ENCODE measurements around the gene TNS1.

TNS1 gene

DNA sequence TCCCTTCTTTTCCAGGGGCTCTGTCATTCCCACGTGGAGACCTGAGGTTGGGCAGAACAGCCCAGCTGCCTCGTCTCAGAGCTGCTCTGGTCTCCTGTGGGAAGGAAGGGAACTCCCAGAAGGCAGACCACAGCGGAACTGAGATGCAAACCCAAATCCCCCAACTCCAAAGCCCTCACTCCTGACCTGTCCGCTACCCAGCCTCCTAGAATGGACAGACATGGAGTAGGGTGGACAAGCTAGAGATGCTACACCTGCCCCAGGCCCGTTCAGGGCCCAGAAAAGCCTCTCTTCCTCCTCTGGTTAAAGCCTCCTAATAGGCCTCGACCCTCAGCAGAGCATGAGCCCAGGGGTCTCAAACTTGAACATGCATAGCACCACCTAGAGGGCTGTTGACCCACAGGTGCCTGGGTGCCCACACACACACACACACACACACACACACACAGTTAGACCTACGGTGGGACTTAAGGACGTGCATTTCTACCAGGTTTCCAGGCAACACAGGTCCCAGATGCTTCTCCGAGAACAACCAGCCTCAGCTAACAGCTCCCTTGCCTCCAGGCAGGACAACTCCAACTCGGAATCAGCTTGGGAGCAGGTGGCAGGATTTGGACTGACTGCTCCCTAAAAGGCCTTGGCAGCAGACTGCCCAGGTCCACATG lies 93.5 kb downstream of the TNS1 start:
- DNase-seq = no peak

DNA sequence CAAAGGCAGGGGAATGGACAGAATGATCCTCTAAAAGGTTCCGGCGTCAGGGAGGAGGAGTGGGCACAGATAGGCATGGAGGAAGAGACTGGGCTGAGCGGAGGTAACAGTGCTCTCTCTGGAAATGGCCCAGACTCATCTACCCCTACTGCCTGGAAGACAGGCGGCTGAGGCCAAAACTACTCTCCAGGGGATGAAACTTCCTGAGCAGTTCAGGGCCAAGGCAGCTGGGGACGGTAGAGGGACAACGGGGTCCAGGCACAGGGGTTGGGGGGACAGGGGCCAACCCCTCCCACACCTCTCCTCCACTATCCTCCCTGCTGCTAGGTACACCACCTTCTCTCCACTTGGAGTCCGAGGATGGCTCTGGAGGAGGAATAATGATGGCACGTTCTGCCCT lies 94.3 kb downstream of the TNS1 start:
- no peak for DNase-seq

DNA sequence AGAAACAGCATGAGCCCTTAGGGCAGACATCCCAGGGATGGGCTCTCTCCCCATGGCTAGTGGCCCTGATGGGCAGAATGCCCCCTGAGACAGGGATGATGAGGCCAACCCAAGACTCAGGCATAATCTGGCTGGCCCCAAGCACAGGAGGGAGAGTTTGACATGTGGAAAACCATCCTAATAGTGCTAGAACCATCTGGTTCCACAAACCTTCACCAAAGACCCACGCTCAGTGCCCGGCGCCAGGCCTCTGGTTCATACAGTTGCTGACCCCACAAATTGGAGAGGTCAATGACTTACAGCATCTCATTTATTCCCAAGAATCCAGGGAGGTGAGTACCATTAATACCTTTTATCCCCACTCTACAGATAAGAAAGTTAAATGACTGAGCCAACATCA lies 95.5 kb downstream of the TNS1 start:
- DNase-seq = no peak

DNA sequence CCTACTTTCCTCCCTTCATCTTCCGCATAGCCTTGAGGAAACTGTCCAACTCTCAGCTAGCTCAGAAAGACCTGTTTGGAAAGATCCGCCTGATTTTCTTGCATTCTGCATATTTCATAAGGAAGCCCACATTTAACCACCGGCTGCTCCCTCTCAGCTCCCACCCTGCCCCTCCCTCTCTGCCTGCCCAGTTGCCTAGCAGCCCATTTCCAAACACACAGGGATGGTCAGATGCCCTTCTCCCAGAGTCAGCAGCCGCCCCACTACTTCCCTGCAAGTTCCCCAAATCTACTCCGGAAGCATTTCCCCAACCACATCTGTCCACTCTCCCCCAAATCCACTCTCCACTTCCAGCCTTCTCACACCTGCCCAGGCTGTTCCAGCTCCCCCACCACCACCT lies 96.0 kb downstream of the TNS1 start:
- no peak for DNase-seq

DNA sequence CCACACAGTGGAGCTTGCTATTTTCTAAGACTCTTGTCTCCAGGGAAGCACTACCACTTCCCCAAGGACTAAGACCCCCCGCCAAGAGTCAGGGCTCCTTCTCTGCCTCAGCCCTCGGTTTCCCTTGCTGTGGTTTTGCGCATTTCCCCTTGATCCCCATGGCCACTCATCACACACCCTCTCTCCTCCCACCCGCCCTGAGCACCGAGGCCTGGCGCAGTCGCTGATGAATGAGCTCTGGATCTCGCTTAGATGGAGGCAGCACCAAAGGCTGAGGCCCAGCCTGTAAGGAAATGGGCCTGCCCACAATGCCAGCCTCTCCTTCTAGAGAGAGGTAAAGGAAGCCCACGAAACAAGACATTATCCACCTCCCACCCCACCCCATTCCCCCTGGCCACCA lies 96.9 kb downstream of the TNS1 start:
- DNase-seq = no peak

DNA sequence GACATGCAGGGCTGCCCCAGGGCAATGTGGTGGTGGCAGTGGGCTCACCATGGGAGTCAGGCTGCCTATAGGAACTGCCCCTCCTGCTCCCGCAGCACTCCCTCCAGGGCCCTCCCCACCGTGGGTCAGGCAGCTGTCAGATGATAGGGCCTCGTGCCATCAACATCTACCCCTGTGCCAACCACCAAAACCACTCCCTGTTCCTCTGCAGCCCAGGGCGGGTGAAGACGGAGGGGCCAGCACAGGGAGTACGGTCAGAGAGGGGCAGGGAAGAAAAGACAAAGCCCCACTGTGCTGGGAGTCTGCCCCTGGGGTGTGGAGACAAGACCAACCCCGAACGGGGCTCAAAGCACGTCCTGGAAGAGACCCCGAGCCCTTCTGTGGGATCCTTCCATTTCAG lies 97.4 kb downstream of the TNS1 start:
- no peak for DNase-seq

DNA sequence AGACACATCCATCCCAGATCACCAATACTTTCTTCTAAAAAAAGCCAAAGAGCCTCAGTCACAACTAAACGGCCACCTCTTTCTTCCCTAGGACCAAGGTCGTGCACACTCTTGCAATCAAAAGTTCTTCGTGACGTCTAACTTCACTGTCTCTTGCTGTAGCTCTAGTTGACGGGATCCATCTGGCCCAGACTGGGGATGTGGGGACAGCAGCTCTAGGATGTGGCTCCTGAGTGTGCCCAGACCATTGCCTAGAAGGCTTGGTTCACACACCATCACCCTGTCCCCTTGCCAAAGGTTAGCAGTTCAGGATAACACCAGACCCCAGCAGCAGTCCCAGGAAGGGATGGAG lies 98.2 kb downstream of the TNS1 start:
- no peak for DNase-seq

DNA sequence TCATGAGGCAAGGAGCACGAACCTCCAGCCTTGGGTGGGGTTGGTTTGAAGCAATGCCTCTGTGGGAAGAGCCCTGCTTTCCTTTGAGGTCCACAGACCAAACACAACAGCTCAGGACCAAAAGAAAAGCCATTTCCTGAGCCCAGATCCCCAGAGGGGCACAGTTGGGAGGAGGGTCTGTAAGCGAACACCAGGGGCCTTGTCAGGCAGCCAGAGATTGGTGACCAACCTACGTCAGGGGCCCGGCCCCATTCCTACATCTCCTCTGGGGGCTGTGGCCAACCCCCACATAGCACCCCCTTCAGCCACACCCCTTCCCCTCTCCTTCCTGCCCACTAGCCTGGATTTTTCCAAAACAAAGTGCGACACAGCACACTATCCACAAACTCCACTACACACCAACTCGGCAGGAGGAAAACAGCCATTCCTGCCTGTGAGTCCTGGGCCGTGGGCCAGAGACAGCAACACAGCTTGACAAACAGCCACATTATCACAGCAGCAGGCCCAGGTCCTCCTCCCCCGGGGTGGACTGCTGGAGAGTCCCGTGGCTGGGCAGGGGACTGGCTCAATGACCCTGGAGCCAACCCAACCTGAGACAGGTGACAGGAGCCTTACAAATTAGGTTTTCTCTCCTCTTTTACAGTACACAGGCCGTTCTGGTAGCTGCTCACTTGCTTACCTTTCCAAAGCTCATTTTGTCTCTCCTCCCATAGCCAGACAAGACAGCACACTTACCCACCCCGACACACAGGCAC lies 98.8 kb downstream of the TNS1 start:
- no peak for DNase-seq

DNA sequence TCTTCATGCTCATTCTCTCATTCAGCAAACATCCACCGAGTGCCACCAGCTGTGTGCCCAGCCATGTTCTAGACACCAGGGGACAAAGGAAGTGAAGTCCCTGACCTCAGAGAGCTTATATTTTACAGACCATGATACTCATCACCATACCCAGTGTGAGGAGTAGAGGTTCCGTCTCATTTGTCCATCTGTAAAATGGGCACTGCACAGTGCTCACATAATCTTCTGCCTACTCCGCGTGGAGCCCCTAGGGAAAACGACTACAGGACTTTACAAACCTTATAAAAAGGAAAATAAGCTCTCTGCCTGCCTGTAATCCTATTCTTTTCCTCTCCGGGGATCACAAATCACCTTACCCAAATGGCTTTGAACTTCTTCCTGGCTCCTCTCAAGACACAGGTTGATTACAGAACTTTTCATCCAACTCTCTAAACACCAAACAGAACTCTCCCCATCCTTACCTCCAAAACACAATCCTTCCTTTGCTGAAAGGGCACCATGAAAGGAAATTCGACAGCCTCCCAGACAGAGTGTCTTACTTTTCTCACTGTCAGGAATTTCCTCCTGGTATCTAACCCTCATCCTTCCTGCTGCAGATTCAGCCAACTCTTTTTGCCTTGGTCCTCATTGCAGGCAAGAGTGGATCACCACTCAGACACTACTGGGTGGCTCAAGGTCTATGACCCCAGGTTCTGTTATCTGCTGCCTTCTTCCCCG lies 99.5 kb downstream of the TNS1 start:
- DNase-seq = no peak

DNA sequence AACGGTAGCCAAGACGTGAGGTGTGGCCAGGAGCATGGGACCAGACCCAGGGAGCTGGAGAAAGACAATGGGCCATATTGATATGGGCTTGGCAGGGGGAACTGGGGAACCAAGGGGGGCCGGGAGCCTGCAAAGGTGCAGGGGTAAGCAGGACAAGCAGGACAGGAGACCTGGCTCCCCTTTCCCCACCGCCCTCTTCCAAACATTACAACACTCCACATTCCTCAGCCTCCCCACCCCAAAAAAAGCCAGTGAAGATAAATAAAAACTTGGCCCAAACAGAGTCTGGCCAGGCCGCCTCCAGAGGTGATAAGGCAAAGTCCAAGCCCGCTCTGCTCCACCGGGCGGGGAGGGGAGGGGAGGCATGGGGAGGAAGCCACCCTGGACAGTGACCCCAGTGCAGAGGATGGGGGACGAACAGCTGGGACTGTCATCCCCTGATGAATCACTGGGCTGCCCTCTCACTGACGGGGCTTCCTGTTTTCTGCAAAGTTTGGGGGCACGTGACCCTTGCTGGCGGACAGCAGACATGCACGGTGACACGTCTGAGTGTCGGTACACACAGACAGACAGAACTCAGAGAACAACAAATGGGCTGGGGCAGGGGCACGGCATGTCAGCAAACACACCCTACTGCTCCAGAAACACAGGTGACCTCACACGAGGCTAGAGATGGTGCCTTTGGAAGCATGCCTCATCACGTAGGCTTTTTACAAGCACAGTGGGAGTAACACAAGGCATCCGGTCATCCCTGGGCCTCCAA lies 100.2 kb downstream of the TNS1 start:
- DNase-seq = no peak

DNA sequence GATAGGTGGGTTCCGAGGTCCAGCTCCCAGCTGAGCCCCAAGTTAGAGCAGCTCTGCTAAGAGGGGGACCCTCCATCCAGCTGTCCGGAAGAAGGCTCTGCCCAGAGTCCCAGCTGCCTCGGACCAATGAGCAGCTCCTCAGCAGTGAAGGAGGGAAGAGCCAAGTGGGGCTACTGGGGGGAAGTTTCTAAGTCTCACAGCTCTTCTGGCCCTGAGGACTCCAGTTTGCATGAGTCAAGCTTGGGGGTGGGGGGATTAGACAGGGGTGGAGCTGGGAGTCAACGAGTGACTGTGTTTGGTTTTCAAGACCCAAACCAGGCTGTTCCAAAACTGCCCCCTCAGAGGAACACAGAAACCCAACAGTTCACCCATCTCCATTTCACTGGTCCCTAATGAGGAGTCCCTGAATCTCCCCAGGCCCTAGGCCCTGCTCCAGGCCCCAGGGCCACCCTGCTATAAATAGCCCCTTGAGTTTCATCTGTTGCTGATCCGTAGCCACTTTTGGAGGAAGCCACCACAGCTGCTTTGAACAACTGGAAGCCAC lies 100.9 kb downstream of the TNS1 start:
- no peak for DNase-seq

DNA sequence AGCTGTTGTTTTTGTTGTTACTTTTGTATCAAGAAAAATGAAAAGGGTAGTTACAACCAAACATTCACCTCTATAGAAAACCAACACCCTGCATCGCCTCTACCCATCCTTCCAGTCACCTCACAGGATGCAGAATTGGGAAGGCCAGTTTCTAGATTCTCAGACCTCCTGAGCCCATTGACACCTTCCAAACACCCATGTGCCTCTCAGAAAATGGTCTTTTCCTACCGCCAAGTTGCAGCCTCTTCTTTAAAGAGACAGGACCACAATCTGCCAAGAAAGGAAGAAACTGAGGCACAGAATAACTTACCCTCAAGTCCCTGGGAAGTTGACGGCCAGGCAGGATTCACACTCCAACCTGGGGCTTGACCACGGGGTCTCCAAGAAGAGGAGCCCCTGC lies 101.4 kb downstream of the TNS1 start:
- no peak for DNase-seq

DNA sequence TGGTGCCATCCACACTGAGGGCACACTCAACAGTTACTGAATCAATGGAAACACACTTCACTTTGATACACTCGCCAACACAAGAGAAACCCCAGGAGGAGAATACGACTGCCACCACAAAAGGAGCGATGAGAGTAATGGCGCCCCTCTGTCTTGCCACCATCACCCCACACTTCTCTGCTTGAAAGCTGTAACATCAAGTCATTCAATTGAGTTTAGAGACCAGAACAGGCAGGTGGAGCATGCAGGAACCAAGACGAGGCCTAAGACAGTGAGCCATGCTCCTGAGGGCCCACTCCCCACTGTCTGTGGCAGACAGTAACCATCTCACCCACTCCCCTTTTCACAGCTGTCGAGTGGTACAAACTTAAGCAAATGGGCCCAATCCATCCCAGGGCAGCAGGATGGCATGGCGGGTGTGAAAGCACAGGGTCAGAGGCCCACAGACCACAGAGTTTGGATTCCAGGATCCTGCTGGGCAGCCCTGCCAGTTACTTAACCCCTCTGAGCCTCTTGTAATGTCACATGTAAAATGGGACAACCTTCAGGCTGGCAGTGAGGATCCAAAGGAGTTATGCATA lies 101.9 kb downstream of the TNS1 start:
- no peak for DNase-seq

DNA sequence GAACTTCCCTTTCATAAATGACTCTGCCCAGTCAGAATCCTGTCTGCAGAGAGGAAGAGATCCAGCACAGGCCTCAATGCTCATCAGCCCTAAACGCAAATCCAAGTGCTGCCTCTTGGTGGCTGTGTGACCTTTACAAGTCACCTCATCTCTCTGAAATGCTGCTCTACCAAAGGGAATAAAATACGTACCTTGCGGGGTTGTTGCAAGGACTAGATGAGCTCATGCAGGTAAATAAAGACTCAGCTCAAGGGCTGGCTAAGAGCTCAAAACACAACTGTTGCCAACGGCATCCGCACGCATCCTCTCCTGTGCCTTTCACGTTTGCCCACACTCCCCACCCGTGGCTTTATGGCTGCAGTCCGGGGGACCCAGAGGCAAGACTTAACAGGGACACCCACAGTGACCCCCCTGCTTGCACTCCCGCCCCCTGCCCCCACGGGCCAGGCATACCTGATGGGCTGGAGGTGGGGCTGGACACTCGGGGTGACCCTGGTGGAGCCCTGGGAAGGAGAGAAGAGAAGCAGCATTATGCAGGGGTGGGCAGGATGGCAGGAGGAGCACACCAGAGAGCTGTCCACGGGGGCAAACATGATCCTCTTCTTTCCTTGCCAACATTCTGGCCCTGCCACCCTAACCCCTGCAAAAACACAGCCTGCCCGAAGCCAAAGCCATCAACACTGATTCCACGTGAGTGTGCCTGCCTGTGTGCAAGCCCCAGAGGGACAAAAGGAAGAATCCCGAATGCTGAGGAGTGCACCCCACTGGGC lies 102.6 kb downstream of the TNS1 start:
- no peak for DNase-seq

DNA sequence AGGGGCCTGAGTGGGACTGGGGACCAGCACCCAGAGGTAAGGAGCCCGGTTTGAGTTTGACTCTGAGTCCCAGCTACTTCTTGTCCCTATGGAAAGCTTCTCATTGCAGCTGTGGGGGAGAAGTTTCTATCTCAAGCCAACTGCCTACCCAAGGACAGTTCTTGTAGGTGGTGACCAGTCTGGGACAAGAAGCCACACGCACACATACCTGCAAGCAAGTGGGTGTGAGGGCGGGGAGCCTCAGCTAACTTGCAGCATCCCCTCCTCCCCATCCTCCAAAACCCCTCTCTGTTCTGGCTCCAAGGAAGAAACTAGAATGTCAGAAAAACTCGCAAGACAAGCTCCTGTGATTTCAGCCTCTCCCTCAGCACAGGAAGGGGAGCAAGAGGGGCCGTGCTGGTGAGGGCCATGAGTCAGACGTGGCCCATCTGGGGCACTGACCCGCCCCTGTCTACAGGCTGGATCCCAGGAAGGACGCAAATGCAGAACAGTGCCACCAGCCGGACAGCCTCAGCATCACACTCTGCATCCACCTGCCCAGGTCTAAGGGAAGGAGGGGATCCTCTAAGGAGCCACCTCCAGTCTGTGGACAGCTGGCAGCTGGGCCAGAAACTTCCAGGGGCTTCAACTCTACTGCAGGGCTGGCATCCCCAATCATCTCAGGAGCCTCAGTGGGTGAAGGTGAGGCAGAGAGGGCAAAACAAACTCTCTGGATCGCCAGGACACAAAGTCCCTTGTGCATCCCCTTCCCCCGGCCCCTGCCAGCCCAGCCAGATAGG lies 103.4 kb downstream of the TNS1 start:
- DNase-seq = peak; percentile 55

DNA sequence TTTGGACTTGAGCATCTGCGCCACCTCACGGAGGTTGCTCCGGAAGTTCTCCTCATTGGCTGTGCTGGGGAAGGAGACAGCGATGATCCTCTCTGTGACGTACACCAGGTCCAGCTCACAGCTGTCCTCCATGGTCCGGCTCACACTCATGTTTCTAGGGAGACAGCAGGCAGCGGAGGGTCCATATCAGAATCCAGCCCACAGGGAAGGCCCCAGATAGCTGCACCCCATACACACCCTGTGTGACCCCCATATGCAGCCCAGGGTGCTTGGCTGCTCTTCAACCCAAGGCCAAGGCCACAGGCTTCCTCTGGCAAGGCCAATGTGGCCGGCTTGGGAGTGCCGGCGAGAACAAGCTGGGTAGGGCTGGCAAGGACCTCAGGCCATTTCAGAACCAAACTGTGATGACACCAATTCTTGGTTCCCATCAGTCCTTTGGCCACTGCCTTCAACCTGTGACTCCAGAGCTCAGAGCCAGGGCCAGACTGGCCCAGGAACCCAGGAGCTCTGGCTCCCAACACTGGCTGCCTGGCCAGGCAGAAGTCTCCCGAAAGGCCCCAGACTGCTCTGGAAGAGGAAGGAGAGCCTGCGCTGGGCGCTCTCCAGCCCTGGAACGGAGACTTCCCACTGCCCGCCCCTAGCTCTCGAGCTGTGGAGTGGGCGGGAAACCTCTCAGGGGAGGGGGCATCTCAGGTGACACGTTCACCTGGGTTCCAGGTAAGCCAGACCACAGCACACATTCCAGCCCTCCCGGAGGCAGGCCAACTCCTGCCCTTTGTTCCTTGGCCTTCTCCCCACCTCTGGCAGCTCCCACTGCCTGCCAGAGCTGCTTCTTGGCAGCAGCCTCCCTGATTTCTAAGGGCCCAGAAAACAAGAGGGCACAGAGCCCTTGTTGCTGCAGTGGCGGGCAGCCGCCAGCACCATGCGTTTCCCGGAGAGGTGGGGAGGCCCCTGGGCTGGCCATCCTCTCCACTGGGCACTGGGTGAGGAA lies 104.7 kb downstream of the TNS1 start:
- no peak for DNase-seq

DNA sequence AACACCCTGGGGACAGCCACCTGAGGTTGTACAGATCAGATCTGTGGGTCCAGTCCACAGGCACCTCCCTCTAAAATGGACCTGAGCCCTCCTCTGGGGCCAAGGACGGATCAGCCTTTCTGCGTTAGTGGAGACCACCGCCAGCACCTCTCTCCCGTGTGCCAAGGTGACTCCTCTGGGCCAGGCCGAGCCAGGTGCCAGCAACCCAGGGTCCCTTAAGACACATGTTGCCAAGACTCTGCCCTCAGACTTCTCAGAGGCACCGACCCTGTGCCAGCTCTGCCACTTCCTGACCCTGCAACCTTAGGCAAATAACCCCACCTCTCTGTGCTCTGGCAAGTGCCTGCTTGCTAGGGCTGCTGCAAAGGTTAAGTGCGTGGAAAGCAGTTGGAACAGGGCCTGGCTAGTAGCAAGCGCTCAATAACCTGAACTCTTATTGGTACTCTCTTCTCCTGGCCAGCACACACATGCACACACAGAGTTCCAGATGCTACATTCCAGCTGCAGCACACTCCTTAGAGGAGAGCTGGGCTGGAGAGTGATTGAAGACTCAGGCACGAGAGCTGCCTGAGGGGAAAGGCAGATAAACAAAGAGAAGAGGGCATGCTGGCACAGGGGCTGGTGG lies 105.6 kb downstream of the TNS1 start:
- DNase-seq = no peak

DNA sequence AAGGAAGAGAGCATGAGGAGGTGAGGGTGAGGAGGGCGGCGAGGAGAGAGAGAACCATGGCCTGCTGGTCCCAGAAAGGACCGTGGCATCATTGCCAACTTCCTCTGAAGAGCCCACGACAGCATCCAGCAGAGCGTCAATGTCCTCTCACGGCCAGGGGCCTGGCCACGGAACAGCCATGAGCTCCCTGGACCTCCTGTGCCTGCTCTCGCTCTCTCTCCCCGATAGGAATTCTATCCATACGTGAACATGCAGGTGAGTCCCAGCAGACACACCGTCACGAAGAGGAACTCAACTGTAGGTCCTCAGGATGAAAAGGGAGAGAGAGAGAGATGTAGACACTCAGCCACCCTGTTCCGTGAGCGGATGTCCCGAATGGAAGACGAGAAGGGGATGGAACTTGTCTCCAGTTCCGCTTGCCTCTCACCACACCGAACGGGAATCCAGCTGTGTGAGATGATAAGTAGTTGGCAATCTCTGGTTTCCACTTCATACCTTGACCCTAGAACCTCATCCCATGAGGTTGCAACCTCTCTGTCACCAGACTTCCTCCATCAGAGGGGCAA lies 107.6 kb downstream of the TNS1 start:
- DNase-seq = no peak

DNA sequence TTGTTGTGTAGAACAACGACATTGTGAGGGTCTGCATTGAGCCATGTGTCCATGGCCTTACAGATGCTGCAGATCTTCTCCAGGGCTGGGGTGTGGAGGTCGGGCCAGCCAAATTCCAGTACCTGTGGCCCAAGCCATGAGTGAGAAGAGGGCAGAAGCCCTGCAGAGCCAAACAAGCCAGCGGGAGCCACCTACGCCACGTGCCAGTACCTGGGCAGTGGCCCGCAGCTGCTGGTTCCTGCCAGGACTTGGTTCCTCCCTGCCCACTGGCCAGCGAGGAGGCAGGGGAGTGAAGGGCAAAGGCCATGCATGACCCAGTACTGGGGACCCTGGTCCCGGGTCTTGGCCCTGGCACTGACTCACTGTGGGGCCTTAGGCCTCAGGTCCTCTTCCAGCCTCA lies 109.4 kb downstream of the TNS1 start:
- no peak for DNase-seq

Data from RPMI8226 (cell line).